Vagina (tissue), 2 donors: ENCODE results near the gene USP7. TPM values are rescaled to one million over a fixed set of nuclear protein-coding genes. Genes with fewer than 3 reads are reported as not detected.

Source experiments
- DNase-seq, 2 donors: peaks; one replicate each; pipeline ENCODE4 v3.0.0-alpha.2; 2017; ENCODE audit errors: extremely low spot score in 2 of 2
- H3K27ac ChIP-seq: fragments of 200-600 bp; sonication (generic); one replicate; pipeline ENCODE4 v1.5.1; 2019
- H3K27me3 ChIP-seq: fragments of 200-600 bp; sonication (generic); one replicate; pipeline ENCODE4 v1.5.1; 2019
- H3K36me3 ChIP-seq, 2 donors: fragments of 200-600 bp; sonication (generic); one replicate each; pipeline ENCODE4 v1.5.1; 2017 to 2019
- H3K4me1 ChIP-seq: fragments of 200-600 bp; sonication (generic); one replicate; pipeline ENCODE4 v1.5.1; 2019
- H3K4me3 ChIP-seq, 2 donors: fragments of 200-600 bp; sonication (generic); 1 replicate in 1 of 2; 2 replicates in 1 of 2; pipeline ENCODE4 v1.5.1; 2016 to 2019
- H3K9me3 ChIP-seq: fragments of 200-600 bp; sonication (generic); one replicate; pipeline ENCODE4 v1.5.1; 2019
- POLR2A ChIP-seq, 2 donors: fragments of 450-650 bp; IDR thresholded peaks; one replicate each; pipeline ENCODE4 v1.6.1; 2017; ENCODE audit warnings: antibody characterized with exemption in 2 of 2, mild to moderate bottlenecking in 2 of 2, moderate library complexity in 2 of 2
- POLR2AphosphoS5 ChIP-seq, 2 donors: sonication (generic); formaldehyde crosslinking; IDR thresholded peaks; one replicate each; pipeline ENCODE4 v1.9.0; 2017; ENCODE audit warnings: antibody characterized with exemption in 2 of 2, mild to moderate bottlenecking in 2 of 2, low read depth in 1 of 2; ENCODE audit not compliant: insufficient read depth in 1 of 2
- intact Hi-C: fragments of 100-400 bp; cut with DNase I; formaldehyde crosslinking; loops from one replicate; pipeline ENCODE4 v1.15.1; 2023
- total RNA-seq: library from RNA; depleted of rRNA; stranded (reverse); fragments of >200 nt; gene quantifications from one replicate; pipeline ENCODE4 v1.2.3, GENCODE V29; 2016
- TF ChIP-seq, protein P1 (sequence below), 3 experiments: fragments of 450-650 bp in 2 of 3; fragments of 200-600 bp in 1 of 3; sonication (generic) in 1 of 3; IDR thresholded peaks; one replicate each; pipeline ENCODE4 v1.5.1; 2017 to 2019; ENCODE audit warnings: antibody characterized with exemption in 3 of 3, mild to moderate bottlenecking in 2 of 3, moderate library complexity in 2 of 3

USP7 gene
- total RNA-seq, 1 donor from 2014 or later = 112 TPM

DNA sequence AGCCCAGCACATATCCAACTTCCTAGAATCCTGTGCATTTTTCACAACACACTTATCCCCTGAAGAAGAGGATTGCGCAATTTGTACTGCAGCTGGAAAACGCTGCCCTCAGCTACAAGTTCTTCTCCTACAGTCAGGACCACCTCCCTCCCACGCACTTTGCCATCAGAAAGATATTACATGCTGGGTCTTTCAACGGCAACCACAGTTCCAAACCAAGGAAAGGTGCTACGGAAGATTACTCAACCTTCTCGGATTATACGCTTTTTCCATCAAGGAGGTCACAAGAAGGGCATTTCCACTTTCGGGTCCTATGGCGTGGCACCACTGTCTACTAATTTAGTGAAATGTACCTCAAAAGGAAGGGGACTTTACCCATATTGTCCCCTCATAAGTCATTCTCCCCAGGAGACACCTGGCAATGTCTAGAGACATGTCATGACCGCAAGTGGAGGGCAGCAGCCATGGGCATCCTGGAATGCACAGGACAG is 35.2 kb downstream of the USP7 start:
- Histone ChIP-seq H3K36me3 (peaks cover 0 to 12% of the 10 kb centered on the region in 2 donors), H3K9me3 (no peaks in the 10 kb centered on the region), H3K4me1 (peaks cover 9% of the 10 kb centered on the region), H3K27me3 (no peaks in the 10 kb centered on the region), H3K4me3 (no peak overlapping the region), H3K27ac (no peak overlapping the region)
- no peak for DNase-seq
- TF ChIP-seq POLR2A (IDR thresholded peaks at IDR 0.05) (no peak), POLR2AphosphoS5 (IDR thresholded peaks at IDR 0.05; ENCODE audit: insufficient read depth in 1 of 2, low read depth in 1 of 2) (no peak)
- TF ChIP-seq, protein P1, sequence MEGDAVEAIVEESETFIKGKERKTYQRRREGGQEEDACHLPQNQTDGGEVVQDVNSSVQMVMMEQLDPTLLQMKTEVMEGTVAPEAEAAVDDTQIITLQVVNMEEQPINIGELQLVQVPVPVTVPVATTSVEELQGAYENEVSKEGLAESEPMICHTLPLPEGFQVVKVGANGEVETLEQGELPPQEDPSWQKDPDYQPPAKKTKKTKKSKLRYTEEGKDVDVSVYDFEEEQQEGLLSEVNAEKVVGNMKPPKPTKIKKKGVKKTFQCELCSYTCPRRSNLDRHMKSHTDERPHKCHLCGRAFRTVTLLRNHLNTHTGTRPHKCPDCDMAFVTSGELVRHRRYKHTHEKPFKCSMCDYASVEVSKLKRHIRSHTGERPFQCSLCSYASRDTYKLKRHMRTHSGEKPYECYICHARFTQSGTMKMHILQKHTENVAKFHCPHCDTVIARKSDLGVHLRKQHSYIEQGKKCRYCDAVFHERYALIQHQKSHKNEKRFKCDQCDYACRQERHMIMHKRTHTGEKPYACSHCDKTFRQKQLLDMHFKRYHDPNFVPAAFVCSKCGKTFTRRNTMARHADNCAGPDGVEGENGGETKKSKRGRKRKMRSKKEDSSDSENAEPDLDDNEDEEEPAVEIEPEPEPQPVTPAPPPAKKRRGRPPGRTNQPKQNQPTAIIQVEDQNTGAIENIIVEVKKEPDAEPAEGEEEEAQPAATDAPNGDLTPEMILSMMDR (IDR thresholded peaks at IDR 0.05) = no peak
- intact Hi-C loops = no loop called here

DNA sequence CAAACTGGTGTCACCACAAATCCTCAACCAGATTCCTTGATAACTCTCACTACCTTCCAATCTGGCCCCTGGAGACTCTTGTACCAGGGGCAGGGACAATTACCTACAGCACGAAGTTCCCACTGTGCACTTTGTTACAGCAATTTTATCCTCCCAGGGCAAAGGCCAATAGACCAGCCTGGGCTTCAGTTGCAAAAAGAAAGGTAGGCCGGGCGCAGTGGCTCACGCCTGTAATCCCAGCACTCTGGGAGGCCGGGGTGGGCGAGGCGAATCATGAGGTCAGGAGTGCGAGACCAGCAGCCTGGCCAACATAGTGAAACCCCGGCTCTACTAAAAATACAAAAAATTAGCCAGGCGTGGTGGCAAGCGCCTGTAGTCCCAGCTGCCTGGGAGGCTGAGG is 36.9 kb downstream of the USP7 start:
- intact Hi-C loops = no loop called here
- DNase-seq = no peak
- Histone ChIP-seq H3K27me3 (no peaks in the 10 kb centered on the region), H3K36me3 (peaks cover 0 to 23% of the 10 kb centered on the region in 2 donors), H3K27ac (no peak overlapping the region), H3K9me3 (no peaks in the 10 kb centered on the region), H3K4me1 (peaks cover 9% of the 10 kb centered on the region), H3K4me3 (no peak overlapping the region)
- TF ChIP-seq POLR2AphosphoS5 (IDR thresholded peaks at IDR 0.05; ENCODE audit: insufficient read depth in 1 of 2, low read depth in 1 of 2) = no peak
- no peak for TF ChIP-seq POLR2A (IDR thresholded peaks at IDR 0.05)
- TF ChIP-seq, protein P1 (IDR thresholded peaks at IDR 0.05) = no peak

DNA sequence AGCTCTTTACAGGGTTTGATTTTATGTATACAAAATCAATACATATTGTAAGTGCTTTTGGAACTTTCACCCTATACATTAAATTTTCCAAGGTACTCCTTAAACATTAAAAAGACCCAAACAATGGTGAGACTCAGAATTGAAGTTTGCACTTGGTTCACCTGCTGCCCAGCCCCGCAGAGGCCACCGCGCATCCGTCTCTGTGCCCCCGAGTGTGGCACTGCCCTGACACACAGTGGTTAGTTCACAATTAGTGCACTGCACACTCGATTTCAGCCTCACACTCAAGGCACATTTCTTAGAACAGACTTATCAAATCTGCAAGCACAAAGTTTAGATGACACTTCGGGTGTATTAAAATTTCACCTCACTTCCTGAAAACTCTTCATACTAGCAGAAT is 38.3 kb downstream of the USP7 start:
- intact Hi-C loops = no loop called here
- Histone ChIP-seq H3K27me3 (no peaks in the 10 kb centered on the region), H3K36me3 (peaks cover 0 to 34% of the 10 kb centered on the region in 2 donors), H3K4me1 (no peaks in the 10 kb centered on the region), H3K4me3 (no peak overlapping the region), H3K27ac (no peak overlapping the region), H3K9me3 (no peaks in the 10 kb centered on the region)
- no peak for TF ChIP-seq POLR2AphosphoS5 (IDR thresholded peaks at IDR 0.05; ENCODE audit: insufficient read depth in 1 of 2, low read depth in 1 of 2)
- TF ChIP-seq POLR2A (IDR thresholded peaks at IDR 0.05) = no peak
- TF ChIP-seq, protein P1 (IDR thresholded peaks at IDR 0.05) = no peak
- DNase-seq = no peak

DNA sequence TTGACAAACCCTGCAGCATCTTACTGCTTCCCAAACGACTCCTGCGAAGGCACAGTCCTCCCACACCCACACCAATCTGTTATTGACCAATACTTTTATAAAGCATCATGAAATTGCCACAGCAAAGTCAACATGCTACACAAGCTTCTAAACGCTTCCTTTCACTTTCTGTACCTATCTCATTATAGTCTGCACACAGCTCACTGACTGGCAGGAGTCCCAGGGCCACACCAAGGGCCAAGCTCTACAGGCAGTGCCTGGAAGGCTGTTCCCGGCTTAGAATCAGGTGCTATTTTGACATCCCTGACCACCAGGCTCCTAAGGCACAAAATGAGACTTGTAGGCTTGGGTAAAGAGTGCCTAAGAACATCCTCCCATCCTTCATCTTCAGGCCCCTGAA is 39.5 kb downstream of the USP7 start:
- intact Hi-C loops = no loop called here
- Histone ChIP-seq H3K27me3 (no peaks in the 10 kb centered on the region), H3K4me3 (no peak overlapping the region), H3K36me3 (peaks cover 0 to 37% of the 10 kb centered on the region in 2 donors), H3K27ac (no peak overlapping the region), H3K4me1 (no peaks in the 10 kb centered on the region), H3K9me3 (no peaks in the 10 kb centered on the region)
- DNase-seq = no peak
- TF ChIP-seq, protein P1 (IDR thresholded peaks at IDR 0.05) = no peak
- no peak for TF ChIP-seq POLR2A (IDR thresholded peaks at IDR 0.05)
- TF ChIP-seq POLR2AphosphoS5 (IDR thresholded peaks at IDR 0.05; ENCODE audit: insufficient read depth in 1 of 2, low read depth in 1 of 2) = no peak

DNA sequence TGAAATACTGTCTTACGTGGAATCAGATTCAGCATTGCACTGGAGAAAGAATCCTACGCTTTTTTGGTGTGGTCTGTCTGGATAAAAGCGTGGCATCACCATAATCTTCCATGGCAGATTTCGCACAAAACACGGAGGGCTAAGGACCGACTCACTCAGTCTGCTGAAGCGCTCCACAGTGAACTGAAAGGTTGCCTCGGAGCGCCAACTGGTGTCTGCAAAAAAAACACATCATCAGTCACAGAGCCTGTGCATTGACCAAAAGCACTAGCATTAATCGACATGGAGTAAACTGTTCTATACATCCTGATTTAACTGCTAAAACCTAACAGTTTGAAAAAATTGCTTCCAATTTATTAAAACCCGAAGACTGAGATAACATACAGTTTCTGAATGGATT is 40.5 kb downstream of the USP7 start:
- no peak for DNase-seq
- no peak for TF ChIP-seq POLR2A (IDR thresholded peaks at IDR 0.05)
- TF ChIP-seq, protein P1 (IDR thresholded peaks at IDR 0.05) = no peak
- TF ChIP-seq POLR2AphosphoS5 (IDR thresholded peaks at IDR 0.05; ENCODE audit: insufficient read depth in 1 of 2, low read depth in 1 of 2) = no peak
- H3K4me3 ChIP-seq = no peak overlapping the region
- H3K36me3 ChIP-seq = peaks cover 0 to 43% of the 10 kb centered on the region in 2 donors
- no peak overlapping the region for H3K27ac ChIP-seq
- H3K4me1 ChIP-seq = no peaks in the 10 kb centered on the region
- H3K27me3 ChIP-seq = no peaks in the 10 kb centered on the region
- H3K9me3 ChIP-seq = no peaks in the 10 kb centered on the region
- intact Hi-C loops = no loop called here
